Neuronal stem cell (in vitro differentiated cells): ENCODE measurements around the gene ANKRD17.

Source experiments
- DNase-seq: peaks from one replicate; pipeline ENCODE4 v3.0.0-alpha.2; 2013; ENCODE audit warnings: low spot score
- H2AFZ ChIP-seq: one replicate; pipeline ENCODE4 v1.6.1; 2013; ENCODE audit warnings: mild to moderate bottlenecking, low read length, inconsistent platforms
- H2AK5ac ChIP-seq: 2 replicates; pipeline ENCODE4 v1.6.1; 2013; ENCODE audit warnings: low read depth, mild to moderate bottlenecking, inconsistent platforms, low read length, moderate library complexity, mixed read lengths
- H2BK120ac ChIP-seq: 2 replicates; pipeline ENCODE4 v1.6.1; 2013; ENCODE audit warnings: low read depth, mild to moderate bottlenecking, inconsistent platforms, low read length, moderate library complexity, mixed read lengths
- H2BK12ac ChIP-seq: one replicate; pipeline ENCODE4 v1.6.1; 2013; ENCODE audit warnings: low read length, inconsistent platforms
- H2BK15ac ChIP-seq: 2 replicates; pipeline ENCODE4 v1.6.1; 2013; ENCODE audit warnings: mild to moderate bottlenecking, low read length, inconsistent platforms, mixed read lengths
- H2BK5ac ChIP-seq: one replicate; pipeline ENCODE4 v1.6.1; 2013; ENCODE audit warnings: inconsistent platforms, mild to moderate bottlenecking, low read length, moderate library complexity
- H3K14ac ChIP-seq: one replicate; pipeline ENCODE4 v1.6.1; 2013; ENCODE audit warnings: low read length, inconsistent platforms
- H3K18ac ChIP-seq: 2 replicates; pipeline ENCODE4 v1.6.1; 2013; ENCODE audit warnings: low read length, inconsistent platforms
- H3K23ac ChIP-seq: 2 replicates; pipeline ENCODE4 v1.6.1; 2013; ENCODE audit warnings: low read depth, mild to moderate bottlenecking, mixed read lengths, low read length, inconsistent platforms; ENCODE audit not compliant: poor library complexity
- H3K27ac ChIP-seq: replicated peaks from 3 replicates; pipeline ENCODE4 v1.5.1; 2013; ENCODE audit warnings: low read length, inconsistent platforms
- H3K27me3 ChIP-seq, 3 experiments: 2 replicates each; pipeline ENCODE4 v1.6.1; 2013; ENCODE audit warnings: low read length in 3 of 3, mild to moderate bottlenecking in 2 of 3, inconsistent platforms in 1 of 3, low read depth in 1 of 3, mixed read lengths in 1 of 3, moderate library complexity in 1 of 3; ENCODE audit not compliant: control insufficient read depth in 3 of 3, insufficient read depth in 3 of 3
- H3K36me3 ChIP-seq, 2 donors: replicated peaks in 1 of 2; 2 replicates each; pipeline ENCODE4 v1.6.1; 2013; ENCODE audit warnings: low read length in 2 of 2; ENCODE audit not compliant: control insufficient read depth in 2 of 2, insufficient read depth in 2 of 2
- H3K4ac ChIP-seq: 2 replicates; pipeline ENCODE4 v1.6.1; 2013; ENCODE audit warnings: inconsistent platforms, mild to moderate bottlenecking, low read length, moderate library complexity
- H3K4me1 ChIP-seq, 2 donors: 1 replicate in 1 of 2; 2 replicates in 1 of 2; pipeline ENCODE4 v1.6.1; 2013; ENCODE audit warnings: low read length in 2 of 2, low read depth in 1 of 2; ENCODE audit not compliant: control insufficient read depth in 2 of 2, insufficient read depth in 1 of 2
- H3K4me2 ChIP-seq: one replicate; pipeline ENCODE4 v1.6.1; 2013; ENCODE audit warnings: mild to moderate bottlenecking, low read length, inconsistent platforms; ENCODE audit not compliant: insufficient read depth, poor library complexity, severe bottlenecking
- H3K4me3 ChIP-seq, 2 donors: 2 replicates each; pipeline ENCODE4 v1.5.1; 2013; ENCODE audit warnings: low read length in 2 of 2, mild to moderate bottlenecking in 2 of 2, inconsistent platforms in 1 of 2, moderate library complexity in 1 of 2
- H3K79me1 ChIP-seq: one replicate; pipeline ENCODE4 v1.6.1; 2013; ENCODE audit warnings: low read depth, mild to moderate bottlenecking, inconsistent platforms, low read length, moderate library complexity
- H3K9ac ChIP-seq: one replicate; pipeline ENCODE4 v1.6.1; 2013; ENCODE audit warnings: mild to moderate bottlenecking, low read depth, low read length, inconsistent platforms; ENCODE audit not compliant: poor library complexity
- H3K9me3 ChIP-seq, 2 donors: replicated peaks in 1 of 2; 2 replicates each; pipeline versions ENCODE3 to v1.6.1; 2013; ENCODE audit warnings: low read length in 2 of 2, mild to moderate bottlenecking in 2 of 2, inconsistent platforms in 1 of 2, low read depth in 1 of 2, mixed read lengths in 1 of 2, moderate library complexity in 1 of 2; ENCODE audit not compliant: control insufficient read depth in 2 of 2, insufficient read depth in 1 of 2
- H4K8ac ChIP-seq: one replicate; pipeline ENCODE4 v1.6.1; 2013; ENCODE audit warnings: low read depth, mild to moderate bottlenecking, inconsistent platforms, low read length, moderate library complexity
- H4K91ac ChIP-seq: one replicate; pipeline ENCODE4 v1.6.1; 2013; ENCODE audit warnings: low read length, low read depth, mild to moderate bottlenecking, inconsistent platforms; ENCODE audit not compliant: poor library complexity
- WGBS, 2 donors: extraction: QIAGEN DNeasy Blood & Tissue Kit; methylation state at CpG; one replicate each; pipeline ENCODE4 v1.1.7; 2013; ENCODE audit warnings: missing lambda C conversion rate in 2 of 2, mixed read lengths in 1 of 2; ENCODE audit not compliant: insufficient read length in 2 of 2, insufficient replicate concordance in 1 of 2; ENCODE audit errors: extremely low coverage in 2 of 2; 5-methylcytosine and 5-hydroxymethylcytosine counted together

The ANKRD17 gene

GRCh38 chr4:73248416-73248815 is 10.2 kb downstream of the ANKRD17 start:
- Histone ChIP-seq H4K91ac (no peak overlapping the region), H2BK15ac (no peak overlapping the region), H2BK12ac (no peak overlapping the region), H3K14ac (no peak overlapping the region), H3K4me2 (no peak overlapping the region), H2AK5ac (no peak overlapping the region), H3K27ac (no peak overlapping the region), H2AFZ (no peak overlapping the region), H3K9ac (no peak overlapping the region), H3K23ac (no peak overlapping the region), H3K4me3 (no peak overlapping the region), H3K9me3 (peaks cover 0 to 18% of the 10 kb centered on the region in 2 donors), H4K8ac (no peak overlapping the region), H3K36me3 (peaks cover 0 to 95% of the 10 kb centered on the region in 2 donors), H3K4ac (no peak overlapping the region), H2BK5ac (no peak overlapping the region), H3K18ac (no peak overlapping the region), H3K27me3 (no peaks in the 10 kb centered on the region), H3K4me1 (no peaks in the 10 kb centered on the region), H3K79me1 (peaks cover 1% of the 10 kb centered on the region), H2BK120ac (no peak overlapping the region)
- no CpG with 5 or more reads among the region's 1 CpG for WGBS, 2 donors
- no peak for DNase-seq

DNA sequence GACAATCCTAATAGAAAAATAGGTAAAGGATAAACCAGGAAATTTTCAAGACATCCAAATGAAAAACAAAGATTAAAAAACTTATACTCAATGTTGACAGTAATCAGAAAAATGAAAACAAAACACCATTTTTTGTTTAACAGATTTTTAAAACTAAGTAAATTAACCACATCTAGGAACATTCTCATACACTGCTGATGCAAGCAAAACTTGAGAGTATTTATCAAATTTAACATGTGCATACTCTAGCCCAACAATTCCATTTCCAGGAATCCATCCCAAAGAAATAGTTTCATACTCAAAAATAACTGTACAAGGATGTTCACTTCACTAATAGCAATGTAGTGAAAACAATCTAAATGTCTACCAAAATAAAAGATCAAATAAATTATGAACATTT is 11.5 kb downstream of the ANKRD17 start:
- Histone ChIP-seq H2AK5ac (no peak overlapping the region), H2BK12ac (no peak overlapping the region), H3K23ac (no peak overlapping the region), H2BK15ac (no peak overlapping the region), H3K14ac (no peak overlapping the region), H2BK120ac (no peak overlapping the region), H2AFZ (no peak overlapping the region), H4K8ac (no peak overlapping the region), H4K91ac (no peak overlapping the region), H3K4me1 (no peaks in the 10 kb centered on the region), H3K9ac (no peak overlapping the region), H3K36me3 (peaks cover 0 to 92% of the 10 kb centered on the region in 2 donors), H3K4ac (no peak overlapping the region), H3K79me1 (peaks cover 3% of the 10 kb centered on the region), H2BK5ac (no peak overlapping the region), H3K9me3 (peaks cover 0 to 18% of the 10 kb centered on the region in 2 donors), H3K18ac (no peak overlapping the region), H3K4me3 (no peak overlapping the region), H3K27me3 (no peaks in the 10 kb centered on the region), H3K27ac (no peak overlapping the region), H3K4me2 (no peak overlapping the region)
- no peak for DNase-seq

DNA sequence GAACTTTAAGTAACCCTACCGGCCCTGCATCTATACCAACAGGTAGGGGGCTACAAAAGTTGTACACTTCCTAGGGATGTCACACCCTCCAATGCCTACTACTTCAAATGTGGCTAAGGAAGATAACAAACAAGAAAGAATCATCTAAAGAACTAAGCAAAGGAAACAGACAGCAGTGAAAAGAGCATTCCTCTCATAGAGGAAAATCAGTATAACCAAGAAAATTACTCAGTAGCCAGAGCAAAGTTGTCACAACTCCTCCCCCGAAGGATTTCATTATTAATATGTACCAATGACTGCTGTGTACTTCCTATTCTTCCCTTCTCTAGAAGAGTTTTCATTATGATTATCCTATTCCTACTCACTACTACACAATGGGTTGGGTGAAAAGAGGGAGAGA is 12.6 kb downstream of the ANKRD17 start:
- no peak overlapping the region for H3K23ac ChIP-seq
- H3K4me2 ChIP-seq = no peak overlapping the region
- peaks cover 0 to 81% of the 10 kb centered on the region in 2 donors for H3K36me3 ChIP-seq
- H2AFZ ChIP-seq = no peak overlapping the region
- no peak for DNase-seq
- H3K9ac ChIP-seq = no peak overlapping the region
- no peak overlapping the region for H2AK5ac ChIP-seq
- no CpG with 5 or more reads among the region's 2 CpGs for WGBS, 2 donors
- no peak overlapping the region for H2BK12ac ChIP-seq
- no peak overlapping the region for H3K4ac ChIP-seq
- H3K27me3 ChIP-seq = no peaks in the 10 kb centered on the region
- H3K18ac ChIP-seq = no peak overlapping the region
- no peak overlapping the region for H4K91ac ChIP-seq
- H3K27ac ChIP-seq = no peak overlapping the region
- no peak overlapping the region for H2BK15ac ChIP-seq
- H2BK120ac ChIP-seq = no peak overlapping the region
- no peak overlapping the region for H3K4me3 ChIP-seq
- peaks cover 0 to 15% of the 10 kb centered on the region in 2 donors for H3K9me3 ChIP-seq
- peaks cover 3% of the 10 kb centered on the region for H3K79me1 ChIP-seq
- no peaks in the 10 kb centered on the region for H3K4me1 ChIP-seq
- no peak overlapping the region for H3K14ac ChIP-seq
- H2BK5ac ChIP-seq = no peak overlapping the region
- H4K8ac ChIP-seq = no peak overlapping the region

- no peak overlapping the region for H3K9ac ChIP-seq
- no peak overlapping the region for H3K23ac ChIP-seq
- no peak overlapping the region for H4K8ac ChIP-seq
- H2BK12ac ChIP-seq = no peak overlapping the region
- H3K4me2 ChIP-seq = no peak overlapping the region
- no peaks in the 10 kb centered on the region for H3K27me3 ChIP-seq
- H3K14ac ChIP-seq = no peak overlapping the region
- no peak overlapping the region for H3K27ac ChIP-seq
- no peak overlapping the region for H2BK15ac ChIP-seq
- H3K4me3 ChIP-seq = no peak overlapping the region
- peaks cover 0 to 72% of the 10 kb centered on the region in 2 donors for H3K36me3 ChIP-seq
- peaks cover 0 to 12% of the 10 kb centered on the region in 2 donors for H3K9me3 ChIP-seq
- H3K4me1 ChIP-seq = no peaks in the 10 kb centered on the region
- no peak overlapping the region for H2AK5ac ChIP-seq
- no CpG with 5 or more reads among the region's 4 CpGs for WGBS, 2 donors
- no peak overlapping the region for H2BK5ac ChIP-seq
- H3K4ac ChIP-seq = no peak overlapping the region
- no peak for DNase-seq
- no peak overlapping the region for H2BK120ac ChIP-seq
- H3K79me1 ChIP-seq = peaks cover 3% of the 10 kb centered on the region
- no peak overlapping the region for H4K91ac ChIP-seq
- no peak overlapping the region for H2AFZ ChIP-seq
- no peak overlapping the region for H3K18ac ChIP-seq
Observed at GRCh38 chr4:73244945-73245601, 13.5 kb downstream of the ANKRD17 start.
